Kidney capillary endothelial cell (primary cell): ENCODE measurements around the gene PLA2G4B.

Source experiments
- DNase-seq: peaks from one replicate; pipeline ENCODE4 v3.0.0-alpha.2; 2018; ENCODE audit warnings: low spot score

Gene PLA2G4B

DNA sequence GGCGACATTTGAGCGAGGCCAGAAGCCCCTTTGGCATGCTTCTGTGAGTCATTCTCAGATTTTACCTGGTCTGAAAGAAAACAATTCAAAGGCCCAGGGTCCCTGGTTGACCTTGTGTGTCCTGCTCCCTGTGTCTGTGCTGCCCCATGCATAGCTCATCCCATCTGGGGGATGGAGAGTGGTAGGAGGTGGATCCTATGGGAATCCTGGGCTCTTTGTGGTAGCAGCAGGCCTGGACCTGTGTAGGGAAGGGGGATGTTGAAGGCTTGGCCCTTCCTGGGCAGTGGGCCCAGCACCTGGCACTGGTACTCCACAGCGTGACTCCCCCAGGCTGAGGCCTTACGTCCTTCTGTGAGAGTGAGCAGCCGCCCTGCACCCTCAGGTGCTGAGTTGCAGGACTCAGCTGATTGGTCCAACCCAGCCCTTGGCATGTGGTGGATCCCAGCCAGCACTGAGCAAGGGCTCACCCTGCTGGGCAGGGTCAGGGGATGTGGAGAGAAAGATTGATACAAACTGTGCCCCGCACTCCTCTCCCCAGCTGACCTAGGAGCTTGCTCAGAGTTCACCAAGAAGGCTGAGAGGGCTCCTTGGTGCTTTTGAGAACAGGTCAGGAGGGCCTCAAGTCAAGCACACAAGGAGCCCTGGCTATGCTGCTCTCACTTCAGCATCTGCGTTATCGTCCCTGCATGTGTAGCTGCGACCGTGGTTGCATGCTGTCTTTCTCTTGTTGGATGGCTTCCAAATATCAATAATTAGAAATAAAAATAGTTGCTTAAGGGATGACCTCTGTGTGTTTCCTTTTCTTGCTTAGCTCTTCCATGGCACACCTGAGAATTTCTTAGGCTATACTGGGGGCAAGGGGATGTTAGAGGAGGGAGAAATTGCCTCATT is 32.1 kb upstream of the PLA2G4B start:
- DNase-seq, result no peak

DNA sequence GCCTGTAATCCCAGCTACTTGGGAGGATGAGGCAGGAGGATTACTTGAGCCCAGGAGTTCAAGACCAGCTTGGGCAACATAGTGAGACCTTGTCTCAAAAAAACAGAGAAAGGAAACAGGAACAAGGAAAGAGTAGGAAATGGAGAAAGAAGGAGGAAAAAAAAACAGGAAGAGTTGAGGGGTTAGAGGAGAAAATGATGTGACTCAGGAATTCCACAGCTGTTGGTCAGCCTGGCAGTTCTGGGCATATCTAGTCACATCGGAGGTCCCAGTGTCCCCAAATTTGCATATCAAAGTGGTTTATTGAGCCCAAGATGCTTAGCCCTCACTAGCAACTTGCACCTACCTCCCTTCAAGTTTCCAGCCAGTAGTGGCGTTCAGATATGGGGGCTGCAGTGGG is 29.5 kb upstream of the PLA2G4B start:
- no peak for DNase-seq

DNA sequence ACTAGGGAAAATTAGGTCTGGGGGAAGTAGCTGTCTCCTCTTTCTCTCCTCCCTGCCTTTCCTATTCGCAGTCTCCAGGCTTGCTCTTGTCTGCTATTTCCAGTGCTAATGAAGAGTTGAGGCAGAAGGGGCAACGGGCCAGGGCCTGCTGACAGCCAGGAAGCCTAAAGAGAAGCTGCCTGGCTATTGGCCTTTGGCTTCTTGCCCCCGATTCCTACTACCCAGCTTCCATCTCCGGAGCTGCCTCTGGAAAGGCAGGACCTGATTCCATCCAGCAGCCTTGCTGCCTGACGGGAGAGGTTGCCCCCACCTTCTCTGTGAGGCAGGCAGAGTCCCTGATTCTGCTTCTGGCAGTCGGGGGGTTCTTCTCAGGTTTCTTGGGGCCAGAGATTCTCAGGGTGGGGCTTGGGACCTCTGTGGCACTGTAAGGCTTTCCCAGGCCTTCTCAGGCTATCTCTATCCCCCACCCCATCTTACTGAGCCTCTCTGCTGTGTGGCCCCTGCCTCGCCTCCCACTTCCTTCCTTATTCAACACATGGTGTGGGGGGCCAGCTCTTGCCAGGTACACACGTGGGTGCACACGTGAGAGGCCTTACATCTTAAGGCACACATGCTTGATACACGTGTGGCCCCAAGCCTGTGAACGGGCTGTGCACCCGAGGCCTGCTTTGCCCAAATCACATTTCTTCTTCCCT is 29.0 kb upstream of the PLA2G4B start:
- no peak for DNase-seq

DNA sequence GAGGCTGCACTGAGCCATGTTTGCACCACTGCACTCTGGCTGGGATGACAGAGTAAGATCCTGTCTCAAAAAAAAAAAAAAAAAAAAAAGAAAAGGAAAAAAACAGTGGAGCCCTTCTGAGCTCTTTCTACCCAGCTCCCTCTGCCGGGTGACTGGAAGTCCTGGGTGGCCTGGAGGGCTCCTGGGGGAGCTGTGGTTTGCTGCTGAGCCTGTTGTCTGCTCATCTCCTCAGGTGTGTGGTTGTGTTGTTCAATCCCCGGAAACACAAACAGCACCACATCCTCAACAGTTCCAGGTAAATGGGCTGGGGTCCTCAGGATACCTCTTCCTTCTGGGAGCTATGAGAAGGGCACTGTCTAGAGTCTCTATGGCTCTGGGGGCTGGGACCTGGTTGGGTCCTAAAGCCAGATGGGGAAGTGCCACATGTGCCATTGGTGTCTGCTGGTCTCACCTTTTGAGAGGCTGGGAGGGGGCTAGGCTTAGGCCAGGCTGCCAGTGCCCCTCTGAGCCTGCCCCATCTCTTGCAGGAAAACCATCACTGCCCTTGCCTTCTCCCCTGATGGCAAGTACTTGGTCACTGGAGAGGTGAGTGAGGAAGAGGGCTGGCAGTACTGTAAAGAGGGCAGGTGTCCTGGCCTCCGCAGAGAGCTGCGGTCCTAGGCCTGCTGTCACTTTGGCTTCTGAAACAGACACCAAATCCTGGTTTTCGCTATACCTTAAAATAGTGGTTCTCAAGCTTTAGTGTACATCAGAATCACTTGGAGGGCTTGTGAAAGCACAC is 27.8 kb upstream of the PLA2G4B start:
- no peak for DNase-seq

DNA sequence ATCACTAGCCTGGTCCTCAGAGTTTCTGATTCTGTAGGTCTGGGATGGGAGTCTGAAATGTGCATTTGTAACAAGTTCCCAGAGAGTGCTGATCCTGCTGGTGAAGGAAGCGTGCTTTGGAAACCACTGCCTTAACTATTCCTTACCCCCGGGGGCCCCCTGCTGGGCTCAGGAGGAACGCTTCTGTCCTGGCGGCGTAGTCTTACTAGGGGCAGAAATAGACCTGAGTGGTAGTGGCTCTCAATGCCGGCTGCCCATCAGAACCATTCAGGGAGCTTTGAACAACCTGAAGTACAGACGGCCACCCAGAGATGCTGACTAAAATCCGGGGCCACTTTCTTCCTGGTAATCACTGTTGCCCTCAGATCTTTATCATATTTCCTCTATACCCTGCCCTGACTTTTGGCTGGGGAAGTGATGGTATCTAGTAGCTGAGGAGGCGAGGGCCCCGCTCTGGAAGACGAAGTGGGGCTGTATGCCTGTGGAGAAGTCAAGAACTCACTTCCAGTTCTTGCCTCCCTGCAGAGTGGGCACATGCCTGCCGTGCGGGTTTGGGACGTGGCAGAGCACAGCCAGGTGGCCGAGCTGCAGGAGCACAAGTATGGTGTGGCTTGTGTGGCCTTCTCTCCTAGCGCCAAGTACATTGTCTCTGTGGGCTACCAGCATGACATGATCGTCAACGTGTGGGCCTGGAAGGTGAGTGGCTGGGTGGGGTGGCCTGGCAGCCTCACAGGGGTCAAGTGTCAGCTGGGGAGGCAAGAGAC is 27.0 kb upstream of the PLA2G4B start:
- DNase-seq, result peak; percentile 88

DNA sequence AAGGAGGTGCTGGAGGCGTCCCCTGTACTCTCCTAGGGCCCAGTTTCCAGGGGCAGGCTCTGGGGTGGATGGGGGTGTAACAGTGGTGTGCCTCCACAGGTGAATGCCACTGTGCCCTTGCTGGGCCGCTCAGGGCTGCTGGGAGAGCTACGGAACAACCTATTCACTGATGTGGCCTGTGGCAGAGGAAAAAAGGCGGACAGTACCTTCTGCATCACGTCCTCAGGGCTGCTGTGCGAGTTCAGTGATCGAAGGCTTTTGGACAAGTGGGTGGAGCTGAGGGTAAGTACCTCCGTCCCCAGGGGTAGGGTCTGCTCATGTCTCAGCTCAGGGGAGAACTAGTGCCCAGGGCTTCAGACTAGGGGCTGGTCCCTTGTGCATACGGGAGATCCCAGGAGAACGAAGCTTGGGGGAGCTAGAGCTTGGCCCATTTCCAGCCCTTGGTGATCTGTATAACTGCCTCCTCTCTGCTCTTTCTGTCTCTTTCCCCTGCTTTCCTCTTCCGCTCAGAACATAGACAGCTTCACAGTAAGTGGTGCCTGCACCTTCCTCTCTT is 25.7 kb upstream of the PLA2G4B start:
- DNase-seq, result no peak

DNA sequence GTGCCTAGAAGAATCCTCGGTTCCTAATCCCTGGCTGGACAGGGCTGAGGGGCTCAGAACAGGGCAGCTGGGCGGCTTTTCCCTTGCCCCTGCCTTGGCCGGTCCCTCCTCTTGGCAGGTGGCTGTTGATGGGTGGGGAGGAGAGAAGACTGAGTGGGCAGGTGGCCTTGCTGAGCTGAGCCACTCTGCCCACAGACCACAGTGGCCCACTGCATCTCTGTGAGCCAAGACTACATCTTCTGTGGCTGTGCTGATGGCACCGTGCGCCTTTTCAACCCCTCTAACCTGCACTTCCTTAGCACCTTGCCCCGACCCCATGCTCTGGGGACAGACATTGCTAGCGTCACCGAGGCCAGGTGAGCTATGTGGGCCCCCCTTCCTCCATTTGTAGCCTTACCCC is 25.2 kb upstream of the PLA2G4B start:
- no peak for DNase-seq

DNA sequence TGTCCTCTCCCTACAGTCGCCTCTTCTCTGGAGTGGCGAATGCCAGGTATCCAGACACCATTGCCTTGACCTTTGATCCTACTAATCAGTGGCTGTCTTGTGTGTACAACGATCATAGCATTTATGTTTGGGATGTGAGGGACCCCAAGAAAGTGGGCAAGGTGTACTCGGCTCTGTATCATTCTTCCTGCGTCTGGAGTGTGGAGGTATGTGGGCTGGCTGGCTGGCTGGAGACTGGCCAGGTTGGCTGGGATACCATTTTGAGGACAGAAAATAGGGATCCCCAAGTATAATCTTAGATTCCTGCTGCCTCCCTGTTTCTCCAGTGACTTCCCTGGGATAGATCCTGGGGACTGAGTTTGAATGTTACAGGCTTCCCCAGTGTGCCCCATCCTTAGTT is 24.1 kb upstream of the PLA2G4B start:
- DNase-seq, result no peak

DNA sequence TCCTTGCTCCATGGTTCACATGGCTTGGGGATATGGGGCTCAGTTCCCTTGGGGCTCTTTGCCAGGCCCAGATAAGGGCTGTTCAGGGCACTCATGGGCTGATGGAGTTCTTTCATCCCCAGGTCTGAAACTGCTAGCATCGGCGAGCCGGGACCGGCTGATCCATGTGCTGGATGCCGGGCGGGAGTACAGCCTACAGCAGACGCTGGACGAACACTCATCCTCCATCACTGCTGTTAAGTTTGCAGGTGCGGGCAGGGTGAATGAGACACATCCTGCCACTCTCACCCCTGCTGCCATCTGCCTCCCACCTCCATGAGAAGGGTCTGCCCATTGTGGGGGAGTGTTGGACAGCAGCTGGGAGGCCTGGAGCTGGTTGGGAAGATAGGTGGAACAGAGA is 21.9 kb upstream of the PLA2G4B start:
- no peak for DNase-seq

DNA sequence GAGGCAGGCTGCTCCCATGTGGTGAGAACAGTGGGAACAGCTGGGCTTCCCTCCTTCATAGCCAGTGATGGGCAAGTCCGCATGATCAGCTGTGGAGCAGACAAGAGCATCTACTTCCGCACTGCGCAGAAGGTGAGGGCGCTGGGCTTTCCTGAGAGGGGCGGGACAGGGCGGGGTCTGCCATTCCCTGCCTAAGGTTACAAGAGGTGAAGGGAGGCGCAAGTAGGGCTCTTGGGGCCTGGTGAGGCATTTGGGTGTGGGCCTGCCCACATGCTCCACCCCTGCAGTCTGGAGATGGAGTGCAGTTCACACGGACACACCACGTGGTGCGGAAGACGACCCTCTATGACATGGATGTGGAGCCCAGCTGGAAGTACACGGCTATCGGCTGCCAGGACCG is 21.3 kb upstream of the PLA2G4B start:
- DNase-seq, result no peak

DNA sequence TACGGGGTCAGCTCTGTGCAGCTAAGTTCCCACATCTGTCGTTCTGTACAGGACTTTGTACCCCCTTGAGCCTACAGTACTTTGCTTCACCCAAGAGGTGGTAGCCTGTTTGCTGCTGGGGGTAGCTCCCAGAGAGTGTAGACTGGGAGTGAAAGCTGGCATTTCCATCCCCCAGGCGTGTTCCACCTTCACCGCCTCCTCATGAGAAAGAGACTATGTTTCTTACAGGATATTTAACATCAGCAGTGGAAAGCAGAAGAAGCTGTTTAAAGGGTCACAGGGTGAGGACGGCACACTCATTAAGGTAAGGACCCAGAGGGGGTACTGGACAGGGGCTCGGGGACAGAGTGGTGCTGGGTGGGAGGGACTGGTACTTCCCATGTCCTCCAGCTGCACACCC is 20.9 kb upstream of the PLA2G4B start:
- DNase-seq, result no peak

DNA sequence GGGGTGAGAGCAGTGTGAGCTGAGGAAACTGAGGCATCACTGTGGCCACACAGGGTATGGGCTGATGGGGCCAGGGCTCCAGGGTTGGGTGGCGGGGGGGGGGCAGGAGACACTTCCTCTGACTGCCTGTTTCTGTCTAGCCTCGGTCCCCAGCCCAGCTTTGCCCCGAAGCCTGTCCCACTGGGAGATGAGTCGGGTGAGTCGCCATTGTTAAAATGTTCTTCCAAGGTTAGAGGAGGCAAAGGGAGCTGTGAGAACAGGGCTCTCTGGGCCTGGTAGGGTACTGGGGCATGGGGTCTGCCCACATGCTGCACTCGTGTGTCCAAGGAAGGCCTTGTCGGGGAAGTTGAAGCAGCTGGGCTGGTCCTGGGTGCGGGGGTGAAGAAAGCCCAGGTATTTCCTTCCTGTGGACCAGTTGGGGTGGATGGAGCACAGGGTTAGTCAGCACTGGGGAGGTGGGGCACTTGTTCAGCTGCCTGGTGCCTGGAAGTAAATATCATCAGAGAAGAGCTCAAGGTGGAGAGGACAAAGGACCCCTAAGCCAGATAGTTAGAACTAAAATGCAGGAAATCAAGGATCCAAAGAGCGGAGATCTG is 19.1 kb upstream of the PLA2G4B start:
- DNase-seq, result no peak

DNA sequence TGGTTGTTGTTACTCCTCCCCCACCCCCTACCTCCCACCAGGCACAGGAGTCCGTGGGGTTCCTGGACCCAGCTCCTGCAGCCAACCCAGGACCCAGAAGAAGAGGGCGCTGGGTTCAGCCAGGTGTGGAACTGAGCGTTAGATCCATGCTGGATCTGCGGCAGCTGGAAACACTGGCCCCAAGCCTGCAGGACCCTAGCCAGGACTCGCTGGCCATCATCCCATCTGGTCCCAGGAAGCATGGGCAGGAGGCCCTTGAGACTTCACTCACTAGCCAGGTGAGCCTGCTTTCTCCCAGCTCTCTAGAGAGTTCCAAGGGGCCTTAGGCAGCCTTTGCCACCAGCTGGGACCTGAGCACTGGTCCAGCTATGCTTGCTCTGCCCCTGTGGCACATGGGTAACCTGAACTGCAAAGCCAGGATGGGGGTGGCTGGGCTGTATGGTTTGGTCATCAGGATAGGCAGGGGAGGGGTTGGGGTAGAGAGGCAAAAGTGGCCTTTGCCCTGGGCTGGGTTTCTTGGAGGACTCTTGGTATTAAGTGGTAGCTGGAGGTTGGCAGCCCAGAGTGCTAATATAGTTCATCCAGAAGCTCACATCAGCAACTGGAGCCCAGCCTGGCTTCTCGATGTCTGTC is 17.7 kb upstream of the PLA2G4B start:
- DNase-seq, result no peak

DNA sequence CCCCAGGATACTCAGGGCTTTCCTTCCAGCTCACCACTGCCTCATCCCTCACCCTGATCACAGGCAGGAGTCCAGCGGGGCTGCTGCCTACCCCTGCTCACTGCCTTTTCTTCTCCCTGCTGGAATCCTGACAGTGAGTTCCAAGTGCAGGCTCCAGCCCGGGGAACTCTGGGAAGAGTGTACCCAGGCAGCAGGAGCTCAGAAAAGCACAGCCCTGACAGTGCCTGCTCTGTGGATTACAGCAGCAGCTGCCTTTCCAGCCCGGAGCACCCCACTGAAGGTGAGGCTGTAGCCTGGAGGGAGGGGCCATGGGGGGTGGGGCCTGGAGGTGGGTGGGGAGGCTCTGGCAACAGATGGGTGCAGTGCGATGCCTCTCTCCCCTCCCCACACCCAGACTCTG is 16.8 kb upstream of the PLA2G4B start:
- no peak for DNase-seq

DNA sequence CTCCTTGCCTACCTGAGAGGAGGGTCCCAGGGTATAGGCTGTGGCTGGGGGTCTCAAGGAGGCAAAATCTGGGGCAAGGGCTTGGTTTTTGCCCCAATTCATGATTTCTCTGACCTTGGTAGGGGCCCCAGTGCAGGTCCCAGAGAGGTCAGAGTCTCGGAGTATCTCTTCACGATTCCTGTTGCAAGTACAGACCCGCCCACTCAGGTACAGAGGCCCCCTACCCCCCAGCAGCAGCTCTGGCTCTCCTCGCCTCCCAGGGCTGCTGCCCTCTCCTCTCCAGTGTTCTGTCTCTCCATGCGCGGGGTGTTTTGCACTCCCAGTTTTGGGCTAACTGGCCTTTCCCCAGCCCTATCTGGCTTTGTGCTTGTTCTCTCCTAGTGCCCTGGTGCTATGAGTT is 16.2 kb upstream of the PLA2G4B start:
- no peak for DNase-seq

DNA sequence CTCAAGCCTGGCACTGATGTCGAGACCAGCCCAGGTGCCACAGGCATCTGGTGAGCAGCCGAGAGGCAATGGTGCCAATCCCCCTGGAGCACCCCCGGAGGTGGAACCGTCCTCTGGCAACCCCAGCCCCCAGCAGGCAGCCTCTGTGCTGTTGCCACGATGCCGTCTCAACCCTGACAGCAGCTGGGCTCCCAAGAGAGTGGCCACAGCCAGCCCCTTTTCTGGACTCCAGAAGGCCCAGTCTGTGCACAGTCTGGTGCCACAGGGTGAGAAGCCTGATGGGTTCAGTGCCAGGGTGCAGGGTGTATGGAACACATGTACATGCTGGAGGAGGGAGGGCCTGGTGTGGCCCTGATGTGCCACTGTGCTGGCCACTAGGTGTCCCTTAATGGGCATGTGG is 15.7 kb upstream of the PLA2G4B start:
- DNase-seq, result no peak

DNA sequence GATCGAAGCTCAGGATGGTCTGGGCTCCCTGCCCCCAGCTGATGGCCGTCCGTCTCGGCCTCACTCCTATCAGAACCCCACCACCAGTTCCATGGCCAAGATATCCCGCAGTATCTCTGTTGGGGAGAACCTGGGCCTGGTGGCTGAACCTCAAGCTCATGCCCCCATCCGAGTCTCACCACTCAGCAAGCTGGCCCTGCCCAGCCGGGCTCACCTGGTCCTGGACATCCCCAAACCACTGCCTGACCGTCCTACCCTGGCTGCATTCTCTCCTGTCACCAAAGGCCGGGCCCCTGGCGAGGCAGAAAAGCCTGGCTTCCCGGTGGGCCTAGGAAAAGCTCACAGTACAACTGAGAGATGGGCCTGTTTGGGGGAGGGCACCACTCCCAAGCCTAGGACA is 15.1 kb upstream of the PLA2G4B start:
- no peak for DNase-seq

DNA sequence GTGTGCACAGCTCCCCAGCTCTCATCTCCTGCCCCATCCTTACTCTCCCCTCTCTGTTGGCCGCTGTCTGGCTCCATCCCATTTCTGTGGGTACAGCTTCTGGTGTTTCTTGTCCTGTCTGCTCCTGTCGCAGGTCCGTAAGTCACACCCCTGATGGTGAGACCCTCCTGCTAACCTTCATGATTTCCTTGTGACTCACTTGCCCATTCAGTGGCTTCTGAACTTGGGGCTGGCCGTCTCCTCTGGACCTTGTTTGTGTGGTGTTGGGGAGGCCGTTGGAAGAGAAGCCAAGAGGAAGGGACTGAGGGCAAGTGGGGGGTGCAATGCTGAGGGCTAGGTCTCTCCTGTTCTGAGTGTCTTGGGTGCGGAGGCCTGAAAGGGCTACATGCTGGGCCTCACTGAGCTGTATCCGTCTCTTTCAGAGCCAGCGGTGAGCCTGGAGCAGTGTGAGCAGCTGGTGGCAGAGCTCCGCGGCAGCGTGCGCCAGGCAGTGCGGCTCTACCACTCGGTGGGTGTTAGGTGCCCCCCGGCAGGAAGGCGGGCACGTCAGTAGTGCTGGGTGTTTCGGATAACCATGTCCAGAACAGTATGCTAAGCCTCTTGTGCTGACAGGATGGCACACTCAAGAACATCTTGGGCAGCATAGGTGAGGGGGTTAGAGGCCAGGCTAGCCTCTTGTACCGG is 14.4 kb upstream of the PLA2G4B start:
- DNase-seq, result no peak

DNA sequence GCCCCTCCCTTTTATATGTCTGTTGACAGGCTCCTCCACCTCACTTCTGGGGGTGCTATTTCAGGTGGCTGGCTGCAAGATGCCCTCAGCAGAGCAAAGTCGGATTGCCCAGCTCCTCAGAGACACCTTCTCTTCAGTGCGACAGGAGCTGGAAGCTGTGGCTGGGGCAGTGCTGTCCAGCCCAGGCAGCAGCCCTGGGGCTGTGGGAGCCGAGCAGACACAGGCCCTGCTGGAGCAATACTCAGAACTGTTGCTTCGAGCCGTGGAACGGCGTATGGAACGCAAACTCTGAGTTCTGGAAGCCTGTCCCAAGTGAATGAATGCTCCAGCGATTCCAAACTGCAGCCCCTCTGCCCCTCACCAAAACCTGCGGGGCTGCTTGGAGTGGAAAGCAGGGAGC is 13.5 kb upstream of the PLA2G4B start:
- DNase-seq, result no peak
